HCT116 (cell line): ENCODE measurements around the gene ITPR2. TPM values are rescaled to one million over a fixed set of nuclear protein-coding genes. Genes with fewer than 3 reads are reported as not detected.

Source experiments
- ATAC-seq: fragments of 200-7000 bp; cut with Tn5 transposase; 2 replicates; pipeline ENCODE4 v1.9.1; 2020; ENCODE audit warnings: mild to moderate bottlenecking, moderate library complexity
- BruUV-seq: library from RNA; stranded (reverse); fragments of 400-500 nt; replicated peaks from 2 replicates; lab custom pipeline; 2021; lab: Mats Ljungman, UMichigan
- CTCF ChIA-PET: fragments of 300-600 bp; sonication (Branson Sonifier 250); formaldehyde crosslinking; loops from one replicate; lab custom pipeline; 2021; ENCODE audit warnings: antibody characterized with exemption; lab: Charles Lee
- POLR2A ChIA-PET: fragments of 300-600, 350-600 bp; sonication (Branson Sonifier 250); formaldehyde crosslinking; loops from one replicate; lab custom pipeline; 2021; ENCODE audit warnings: antibody characterized with exemption; lab: Charles Lee
- RAD21 ChIA-PET, 2 experiments: fragments of 300-600 bp; sonication (Branson Sonifier 250); formaldehyde crosslinking; loops; one replicate each; lab custom pipeline; 2023; ENCODE audit warnings: low total read pairs in 2 of 2; ENCODE audit not compliant: uncharacterized antibody in 2 of 2, unreplicated experiment in 2 of 2, low non-redundant PET in 1 of 2; lab: Charles Lee
- DNase-seq: peaks from one replicate; pipeline ENCODE4 v3.0.0-alpha.2; 2010; ENCODE audit warnings: low read depth, low spot score
- H2AFZ ChIP-seq: fragments of 200-600 bp; shearing (Covaris generic), sonication (generic); 2 replicates; pipeline ENCODE4 v1.6.1; 2017; ENCODE audit warnings: low read depth, mixed run types, mixed read lengths, antibody characterized with exemption, low read length; ENCODE audit not compliant: poor library complexity, severe bottlenecking
- H3K27ac ChIP-seq: 2 replicates; pipeline ENCODE4 v1.5.1; 2012; ENCODE audit warnings: low read depth, low read length
- H3K27me3 ChIP-seq: fragments of 200-600 bp; sonication (generic); 2 replicates; pipeline ENCODE4 v1.6.1; 2016; ENCODE audit warnings: mixed run types, low read length, mixed read lengths; ENCODE audit not compliant: insufficient read depth
- H3K36me3 ChIP-seq, 2 experiments: fragments of 200-500 bp in 1 of 2; fragments of 200-600 bp in 1 of 2; sonication (Bioruptor generic) in 1 of 2; sonication (generic) in 1 of 2; 2 replicates each; pipeline versions ENCODE4 v1.5.1 to v1.6.1; 2014 to 2016; ENCODE audit warnings: low read length in 2 of 2, inconsistent platforms in 1 of 2, mixed read lengths in 1 of 2, mixed run types in 1 of 2; ENCODE audit not compliant: insufficient read depth in 2 of 2, control insufficient read depth in 1 of 2
- H3K4me1 ChIP-seq, 2 experiments: fragments of 200-600 bp in 1 of 2; sonication (generic) in 1 of 2; 2 replicates each; pipeline versions ENCODE4 v1.5.1 to v1.6.1; 2012 to 2017; ENCODE audit warnings: low read length in 2 of 2, inconsistent platforms in 1 of 2, mild to moderate bottlenecking in 1 of 2, mixed read lengths in 1 of 2, mixed run types in 1 of 2, moderate library complexity in 1 of 2; ENCODE audit not compliant: insufficient read depth in 2 of 2, control insufficient read depth in 1 of 2
- H3K4me2 ChIP-seq: fragments of 200-600 bp; sonication (generic); 2 replicates; pipeline ENCODE4 v1.6.1; 2017; ENCODE audit warnings: mixed run types, low read length, mixed read lengths
- H3K4me3 ChIP-seq, 2 experiments: fragments of 200-600 bp in 1 of 2; sonication (generic) in 1 of 2; replicated peaks in 1 of 2; 2 replicates each; pipeline ENCODE4 v1.5.1; 2011 to 2016; ENCODE audit warnings: low read length in 2 of 2, control low read depth in 1 of 2, low read depth in 1 of 2, mild to moderate bottlenecking in 1 of 2, mixed read lengths in 1 of 2, mixed run types in 1 of 2
- H3K79me2 ChIP-seq: fragments of 200-600 bp; sonication (generic); 2 replicates; pipeline ENCODE4 v1.6.1; 2017; ENCODE audit warnings: mild to moderate bottlenecking, mixed run types, low read length, moderate library complexity, mixed read lengths; ENCODE audit not compliant: insufficient read depth
- H3K9ac ChIP-seq: fragments of 200-600 bp; sonication (generic); 2 replicates; pipeline ENCODE4 v1.6.1; 2016; ENCODE audit warnings: low read length, mixed read lengths
- H3K9me2 ChIP-seq: fragments of 200-600 bp; sonication (generic), shearing (Covaris generic); 2 replicates; pipeline ENCODE4 v1.6.1; 2017; ENCODE audit warnings: mixed run types, mild to moderate bottlenecking, moderate library complexity; ENCODE audit not compliant: insufficient read depth
- H3K9me3 ChIP-seq, 2 experiments: fragments of 200-500 bp in 1 of 2; fragments of 200-600 bp in 1 of 2; sonication (Bioruptor generic) in 1 of 2; sonication (generic) in 1 of 2; 2 replicates each; pipeline ENCODE4 v1.6.1; 2014 to 2017; ENCODE audit warnings: low read length in 2 of 2, mixed read lengths in 2 of 2, inconsistent platforms in 1 of 2, low read depth in 1 of 2, mild to moderate bottlenecking in 1 of 2, mixed run types in 1 of 2, moderate library complexity in 1 of 2; ENCODE audit not compliant: control insufficient read depth in 1 of 2, insufficient read depth in 1 of 2
- H4K20me1 ChIP-seq: fragments of 200-600 bp; sonication (generic), shearing (Covaris generic); 2 replicates; pipeline ENCODE4 v1.6.1; 2017; ENCODE audit warnings: mixed run types, mild to moderate bottlenecking, moderate library complexity; ENCODE audit not compliant: insufficient read depth
- ELF1 ChIP-seq: IDR thresholded peaks from 2 replicates; pipeline ENCODE4 v1.6.1; 2012; ENCODE audit warnings: low read depth, borderline replicate concordance
- EZH2 ChIP-seq: fragments of 200-600 bp; sonication (generic); IDR thresholded peaks from 2 replicates; pipeline ENCODE4 v1.6.1; 2017; ENCODE audit warnings: antibody characterized with exemption, mixed run types
- FOSL1 ChIP-seq: IDR thresholded peaks from 2 replicates; pipeline ENCODE4 v1.6.1; 2012; ENCODE audit warnings: low read depth
- SIN3A ChIP-seq: IDR thresholded peaks from 2 replicates; pipeline ENCODE4 v1.6.1; 2012; ENCODE audit warnings: low read depth
- SP1 ChIP-seq: IDR thresholded peaks from 2 replicates; pipeline ENCODE4 v1.6.1; 2012; ENCODE audit warnings: low read depth
- TCF7L2 ChIP-seq: IDR thresholded peaks from 2 replicates; pipeline ENCODE4 v1.7.0; 2011; ENCODE audit warnings: borderline replicate concordance, inconsistent platforms; ENCODE audit not compliant: insufficient read depth, insufficient read length; ENCODE audit errors: extremely low read depth
- ZBTB33 ChIP-seq: IDR thresholded peaks from 2 replicates; pipeline ENCODE4 v1.6.1; 2011; ENCODE audit warnings: mild to moderate bottlenecking, low read length, moderate library complexity; ENCODE audit not compliant: insufficient replicate concordance; ENCODE audit errors: extremely low read depth
- ZFX ChIP-seq: fragments of 450-650 bp; IDR thresholded peaks from 2 replicates; pipeline ENCODE4 v1.6.1; 2017
- ZNF274 ChIP-seq: fragments of 200-500 bp; sonication (Bioruptor generic); IDR thresholded peaks from 2 replicates; pipeline ENCODE4 v1.6.1; 2014; ENCODE audit warnings: mild to moderate bottlenecking, low read depth, low read length, inconsistent platforms
- intact Hi-C: fragments of 100-400 bp; cut with micrococcal nuclease; formaldehyde crosslinking; loops from 2 replicates; pipeline ENCODE4 v1.10.0; 2022
- total RNA-seq: library from RNA; stranded (reverse); gene quantifications from one replicate; pipeline ENCODE4 v1.2.1, GENCODE V29; 2021; ENCODE audit not compliant: unreplicated experiment
- TF ChIP-seq, protein P1 (sequence below): IDR thresholded peaks from 2 replicates; pipeline ENCODE4 v1.6.1; 2012
- TF ChIP-seq, protein P2 (sequence below): IDR thresholded peaks from 2 replicates; pipeline ENCODE4 v1.6.1; 2012; ENCODE audit warnings: low read depth
- TF ChIP-seq, protein P3 (sequence below): IDR thresholded peaks from 2 replicates; pipeline ENCODE4 v1.6.1; 2012

Gene ITPR2
- total RNA-seq, 1 experiment from 2014 or later = 6.5 TPM

DNA sequence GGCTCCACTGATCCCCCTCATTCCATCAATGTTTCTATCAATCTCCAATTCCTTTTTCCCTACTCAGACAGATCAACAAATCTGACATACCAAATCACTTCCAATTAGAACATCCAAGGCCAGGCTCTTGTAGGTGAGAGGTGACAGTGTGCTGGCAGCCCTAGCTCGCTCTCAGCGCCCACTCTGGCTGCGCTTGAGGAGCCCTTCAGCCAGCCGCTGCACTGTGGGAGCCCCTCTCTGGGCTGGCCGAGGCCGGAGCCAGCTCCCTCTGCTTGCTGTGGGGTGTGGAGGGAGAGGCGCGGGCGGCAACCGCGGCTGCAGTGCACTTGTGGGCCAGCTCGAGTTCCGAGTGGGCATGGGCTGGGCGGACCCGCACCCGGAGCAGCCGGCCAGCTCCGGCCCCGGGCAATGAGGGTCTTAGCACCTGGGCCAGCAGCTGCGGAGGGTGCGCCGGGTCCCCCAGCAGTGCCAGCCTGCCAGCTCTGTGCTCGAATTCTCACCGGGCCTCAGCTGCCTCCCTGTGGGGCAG, 6.0 kb upstream of the ITPR2 start:
- ChIA-PET POLR2A (no interaction called here), CTCF (no interaction called here), RAD21 (no interaction called here)
- no peak overlapping the region for H3K9ac ChIP-seq
- no peaks in the 10 kb centered on the region for H3K27me3 ChIP-seq
- intact Hi-C loops = no loop called here
- H4K20me1 ChIP-seq = no peaks in the 10 kb centered on the region
- peaks cover 0 to under 1% of the 10 kb centered on the region in 2 experiments; a peak in 1 of 4 replicates for H3K4me1 ChIP-seq
- H2AFZ ChIP-seq = no peak overlapping the region
- no peak overlapping the region for H3K4me3 ChIP-seq
- TF ChIP-seq FOSL1 = no peak
- TF ChIP-seq, protein P1, sequence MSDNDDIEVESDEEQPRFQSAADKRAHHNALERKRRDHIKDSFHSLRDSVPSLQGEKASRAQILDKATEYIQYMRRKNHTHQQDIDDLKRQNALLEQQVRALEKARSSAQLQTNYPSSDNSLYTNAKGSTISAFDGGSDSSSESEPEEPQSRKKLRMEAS = no peak
- no peak for TF ChIP-seq ZFX
- no peak for TF ChIP-seq ZBTB33
- TF ChIP-seq SIN3A = no peak
- TF ChIP-seq EZH2 = no peak
- no peak for TF ChIP-seq SP1
- no peak for TF ChIP-seq ELF1
- TF ChIP-seq ZNF274 = no peak
- no peak for TF ChIP-seq TCF7L2
- TF ChIP-seq, protein P2, sequence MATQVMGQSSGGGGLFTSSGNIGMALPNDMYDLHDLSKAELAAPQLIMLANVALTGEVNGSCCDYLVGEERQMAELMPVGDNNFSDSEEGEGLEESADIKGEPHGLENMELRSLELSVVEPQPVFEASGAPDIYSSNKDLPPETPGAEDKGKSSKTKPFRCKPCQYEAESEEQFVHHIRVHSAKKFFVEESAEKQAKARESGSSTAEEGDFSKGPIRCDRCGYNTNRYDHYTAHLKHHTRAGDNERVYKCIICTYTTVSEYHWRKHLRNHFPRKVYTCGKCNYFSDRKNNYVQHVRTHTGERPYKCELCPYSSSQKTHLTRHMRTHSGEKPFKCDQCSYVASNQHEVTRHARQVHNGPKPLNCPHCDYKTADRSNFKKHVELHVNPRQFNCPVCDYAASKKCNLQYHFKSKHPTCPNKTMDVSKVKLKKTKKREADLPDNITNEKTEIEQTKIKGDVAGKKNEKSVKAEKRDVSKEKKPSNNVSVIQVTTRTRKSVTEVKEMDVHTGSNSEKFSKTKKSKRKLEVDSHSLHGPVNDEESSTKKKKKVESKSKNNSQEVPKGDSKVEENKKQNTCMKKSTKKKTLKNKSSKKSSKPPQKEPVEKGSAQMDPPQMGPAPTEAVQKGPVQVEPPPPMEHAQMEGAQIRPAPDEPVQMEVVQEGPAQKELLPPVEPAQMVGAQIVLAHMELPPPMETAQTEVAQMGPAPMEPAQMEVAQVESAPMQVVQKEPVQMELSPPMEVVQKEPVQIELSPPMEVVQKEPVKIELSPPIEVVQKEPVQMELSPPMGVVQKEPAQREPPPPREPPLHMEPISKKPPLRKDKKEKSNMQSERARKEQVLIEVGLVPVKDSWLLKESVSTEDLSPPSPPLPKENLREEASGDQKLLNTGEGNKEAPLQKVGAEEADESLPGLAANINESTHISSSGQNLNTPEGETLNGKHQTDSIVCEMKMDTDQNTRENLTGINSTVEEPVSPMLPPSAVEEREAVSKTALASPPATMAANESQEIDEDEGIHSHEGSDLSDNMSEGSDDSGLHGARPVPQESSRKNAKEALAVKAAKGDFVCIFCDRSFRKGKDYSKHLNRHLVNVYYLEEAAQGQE = no peak
- TF ChIP-seq, protein P3, sequence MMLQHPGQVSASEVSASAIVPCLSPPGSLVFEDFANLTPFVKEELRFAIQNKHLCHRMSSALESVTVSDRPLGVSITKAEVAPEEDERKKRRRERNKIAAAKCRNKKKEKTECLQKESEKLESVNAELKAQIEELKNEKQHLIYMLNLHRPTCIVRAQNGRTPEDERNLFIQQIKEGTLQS = no peak
- no TSS peak for BruUV-seq
- H3K9me2 ChIP-seq = no peaks in the 10 kb centered on the region
- no peaks in the 10 kb centered on the region for H3K9me3 ChIP-seq
- H3K79me2 ChIP-seq = no peaks in the 10 kb centered on the region
- H3K4me2 ChIP-seq = no peak overlapping the region
- H3K36me3 ChIP-seq = no peaks in the 10 kb centered on the region
- no peak for DNase-seq
- no peak for ATAC-seq
- H3K27ac ChIP-seq = no peak overlapping the region
